Thoracic aorta (tissue), 2 donors: ENCODE data around the gene S100A1. TPM values are rescaled to one million over a fixed set of nuclear protein-coding genes. Genes with fewer than 3 reads are reported as not detected.

ENCODE experiments used
- ATAC-seq: fragments of 150-250 bp; one replicate; pipeline ENCODE4 v1.8.0; 2017; ENCODE audit warnings: low read depth; ENCODE audit not compliant: insufficient number of reproducible peaks, low FRiP score
- DNase-seq: peaks from one replicate; pipeline ENCODE4 v3.0.0-alpha.2; 2020; ENCODE audit warnings: low spot score
- H3K27ac ChIP-seq, 2 donors: fragments of 200-600 bp; sonication (generic); 1 replicate in 1 of 2; 2 replicates in 1 of 2; pipeline ENCODE4 v1.5.1; 2016; ENCODE audit warnings: mild to moderate bottlenecking in 2 of 2, moderate library complexity in 2 of 2
- H3K27me3 ChIP-seq: fragments of 200-600 bp; sonication (generic); replicated peaks from 2 replicates; pipeline ENCODE4 v1.6.0; 2016; ENCODE audit warnings: mild to moderate bottlenecking; ENCODE audit not compliant: insufficient read depth
- H3K36me3 ChIP-seq: fragments of 200-600 bp; sonication (generic); one replicate; pipeline ENCODE4 v1.5.1; 2016
- H3K4me1 ChIP-seq, 2 donors: fragments of 200-600 bp; sonication (generic); 1 replicate in 1 of 2; 2 replicates in 1 of 2; pipeline versions ENCODE4 v1.5.1 to v1.6.0; 2016; ENCODE audit warnings: low read depth in 2 of 2, mild to moderate bottlenecking in 1 of 2; ENCODE audit not compliant: control insufficient read depth in 1 of 2
- H3K4me3 ChIP-seq: fragments of 200-600 bp; sonication (generic); 2 replicates; pipeline ENCODE4 v1.5.1; 2016; ENCODE audit warnings: mild to moderate bottlenecking
- H3K9me3 ChIP-seq: fragments of 200-600 bp; sonication (generic); 2 replicates; pipeline ENCODE4 v1.5.1; 2016
- CTCF ChIP-seq: fragments of 200-600 bp; sonication (generic); IDR thresholded peaks from one replicate; pipeline ENCODE4 v1.5.1; 2019; ENCODE audit warnings: antibody characterized with exemption
- total RNA-seq, 2 donors: library from RNA; depleted of rRNA; stranded (reverse); fragments of >200 nt; gene quantifications; one replicate each; pipeline versions ENCODE4 v1.1.0 to v1.2.3, GENCODE V29; 2016

S100A1 gene
- total RNA-seq, 2 donors from 2014 or later, result not detected

GRCh38 chr1:153643100-153643499, 14.9 kb downstream of the S100A1 start:
- H3K36me3 ChIP-seq, result peaks cover 63% of the 10 kb centered on the region
- no peak overlapping the region for H3K27ac ChIP-seq
- DNase-seq (no peak), ATAC-seq (no peak)
- no peaks in the 10 kb centered on the region for H3K27me3 ChIP-seq
- TF ChIP-seq CTCF, result no peak
- peaks cover 0 to 8% of the 10 kb centered on the region in 2 donors for H3K4me1 ChIP-seq
- no peak overlapping the region for H3K4me3 ChIP-seq
- no peaks in the 10 kb centered on the region for H3K9me3 ChIP-seq

GRCh38 chr1:153643816-153644215, 15.6 kb downstream of the S100A1 start:
- Histone ChIP-seq H3K4me1 (peaks cover 0 to 10% of the 10 kb centered on the region in 2 donors), H3K27ac (no peak overlapping the region)
- no peak for ATAC-seq

GRCh38 chr1:153646672-153647345, 18.6 kb downstream of the S100A1 start:
- DNase-seq (no peak), ATAC-seq (no peak)
- H3K4me1 ChIP-seq, result peaks cover 10 to 19% of the 10 kb centered on the region in 2 donors
- no peaks in the 10 kb centered on the region for H3K27me3 ChIP-seq
- no peak overlapping the region for H3K27ac ChIP-seq
- H3K9me3 ChIP-seq, result no peaks in the 10 kb centered on the region
- no peak for TF ChIP-seq CTCF
- H3K36me3 ChIP-seq, result peaks cover 29% of the 10 kb centered on the region
- no peak overlapping the region for H3K4me3 ChIP-seq

More at GRCh38 chr1:153643816-153644215, 15.6 kb downstream of the S100A1 start:
- no peaks in the 10 kb centered on the region for H3K9me3 ChIP-seq
- H3K4me3 ChIP-seq, result no peak overlapping the region
- no peak for DNase-seq
- H3K27me3 ChIP-seq, result no peaks in the 10 kb centered on the region
- no peak for TF ChIP-seq CTCF
- peaks cover 56% of the 10 kb centered on the region for H3K36me3 ChIP-seq

- Histone ChIP-seq H3K27ac (no peak overlapping the region), H3K4me3 (no peak overlapping the region), H3K36me3 (peaks cover 25% of the 10 kb centered on the region), H3K9me3 (no peaks in the 10 kb centered on the region), H3K4me1 (peaks cover 10 to 19% of the 10 kb centered on the region in 2 donors), H3K27me3 (no peaks in the 10 kb centered on the region)
- TF ChIP-seq CTCF, result no peak
- DNase-seq (no peak), ATAC-seq (no peak)
Measured at GRCh38 chr1:153647346-153647714, 19.1 kb downstream of the S100A1 start.

- H3K27me3 ChIP-seq, result no peaks in the 10 kb centered on the region
- H3K4me3 ChIP-seq, result no peak overlapping the region
- H3K4me1 ChIP-seq, result peaks cover 10 to 19% of the 10 kb centered on the region in 2 donors
- H3K9me3 ChIP-seq, result no peaks in the 10 kb centered on the region
- H3K27ac ChIP-seq, result no peak overlapping the region
- ATAC-seq (no peak), DNase-seq (no peak)
- H3K36me3 ChIP-seq, result peaks cover 18% of the 10 kb centered on the region
- no peak for TF ChIP-seq CTCF
Measured at GRCh38 chr1:153648000-153648643, 19.9 kb downstream of the S100A1 start.
